K562 (cell line): ENCODE data around the gene IFI27L1. TPM values are rescaled to one million over a fixed set of nuclear protein-coding genes. Genes with fewer than 3 reads are reported as not detected.

ENCODE experiments used
- FOXK2 ChIP-seq, 2 experiments: fragments of 450-650 bp; IDR thresholded peaks in 1 of 2; conservative IDR thresholded peaks in 1 of 2; 2 replicates each; pipeline ENCODE4 v1.6.1; 2016; ENCODE audit warnings: low read depth in 2 of 2, mild to moderate bottlenecking in 1 of 2
- FOXP1 ChIP-seq: sonication (generic); formaldehyde crosslinking; IDR thresholded peaks from 2 replicates; pipeline ENCODE4 v1.8.0; 2022; ENCODE audit warnings: mild to moderate bottlenecking, missing genetic modification reagents
- HBP1 ChIP-seq: fragments of 450-650 bp; formaldehyde crosslinking; IDR thresholded peaks from 2 replicates; pipeline ENCODE4 v1.4.0; 2022; ENCODE audit warnings: missing genetic modification characterization
- ZNF511 ChIP-seq: sonication (generic); formaldehyde crosslinking; IDR thresholded peaks from 2 replicates; pipeline ENCODE4 v1.8.0; 2022; ENCODE audit warnings: mild to moderate bottlenecking, missing genetic modification reagents
- polyA plus RNA-seq, 8 experiments: library from polyadenylated mRNA; depleted of rRNA in 4 of 8; stranded (reverse) in 5 of 8; unstranded in 3 of 8; fragments of >200 nt; fragmentation: Nextera tagmentation in 2 of 8; fragmentation: Illumina TruSeq in 1 of 8; extraction: Ambion mirVana in 2 of 8; extraction: Trizol in 1 of 8; gene quantifications; 2 replicates each; pipeline versions ENCODE4 v1.2.1 to v1.2.3, GENCODE V29; 2011 to 2014; ENCODE audit warnings: inconsistent platforms in 1 of 8, missing spikeins in 1 of 8
- total RNA-seq, 7 experiments: library from RNA; depleted of rRNA in 6 of 7; stranded (reverse); fragments of >200 nt in 6 of 7; fragmentation: Illumina TruSeq in 2 of 7; extraction: Trizol in 2 of 7; gene quantifications; 2 replicates each; pipeline versions ENCODE4 v1.2.1 to v1.2.3, GENCODE V29; 2011 to 2021; ENCODE audit warnings: low replicate concordance in 1 of 7
- TF ChIP-seq, protein P1 (sequence below), 2 experiments: fragments of 450-650 bp; formaldehyde crosslinking in 1 of 2; IDR thresholded peaks; 2 replicates each; pipeline versions ENCODE4 v1.4.0 to v1.6.1; 2014 to 2020; ENCODE audit warnings: mild to moderate bottlenecking in 2 of 2, borderline replicate concordance in 1 of 2, low read depth in 1 of 2

IFI27L1 gene
- total and polyA plus RNA-seq, 9 of the 15 experiments (the other 6 are each of a cell fraction or from before 2014, with no cell fraction given), result 14.5 to 28.0 (median 23.8) TPM

GRCh38 chr14:94119071-94119470 lies 38.0 kb downstream of the IFI27L1 start (continued):
- TF ChIP-seq, protein P1, sequence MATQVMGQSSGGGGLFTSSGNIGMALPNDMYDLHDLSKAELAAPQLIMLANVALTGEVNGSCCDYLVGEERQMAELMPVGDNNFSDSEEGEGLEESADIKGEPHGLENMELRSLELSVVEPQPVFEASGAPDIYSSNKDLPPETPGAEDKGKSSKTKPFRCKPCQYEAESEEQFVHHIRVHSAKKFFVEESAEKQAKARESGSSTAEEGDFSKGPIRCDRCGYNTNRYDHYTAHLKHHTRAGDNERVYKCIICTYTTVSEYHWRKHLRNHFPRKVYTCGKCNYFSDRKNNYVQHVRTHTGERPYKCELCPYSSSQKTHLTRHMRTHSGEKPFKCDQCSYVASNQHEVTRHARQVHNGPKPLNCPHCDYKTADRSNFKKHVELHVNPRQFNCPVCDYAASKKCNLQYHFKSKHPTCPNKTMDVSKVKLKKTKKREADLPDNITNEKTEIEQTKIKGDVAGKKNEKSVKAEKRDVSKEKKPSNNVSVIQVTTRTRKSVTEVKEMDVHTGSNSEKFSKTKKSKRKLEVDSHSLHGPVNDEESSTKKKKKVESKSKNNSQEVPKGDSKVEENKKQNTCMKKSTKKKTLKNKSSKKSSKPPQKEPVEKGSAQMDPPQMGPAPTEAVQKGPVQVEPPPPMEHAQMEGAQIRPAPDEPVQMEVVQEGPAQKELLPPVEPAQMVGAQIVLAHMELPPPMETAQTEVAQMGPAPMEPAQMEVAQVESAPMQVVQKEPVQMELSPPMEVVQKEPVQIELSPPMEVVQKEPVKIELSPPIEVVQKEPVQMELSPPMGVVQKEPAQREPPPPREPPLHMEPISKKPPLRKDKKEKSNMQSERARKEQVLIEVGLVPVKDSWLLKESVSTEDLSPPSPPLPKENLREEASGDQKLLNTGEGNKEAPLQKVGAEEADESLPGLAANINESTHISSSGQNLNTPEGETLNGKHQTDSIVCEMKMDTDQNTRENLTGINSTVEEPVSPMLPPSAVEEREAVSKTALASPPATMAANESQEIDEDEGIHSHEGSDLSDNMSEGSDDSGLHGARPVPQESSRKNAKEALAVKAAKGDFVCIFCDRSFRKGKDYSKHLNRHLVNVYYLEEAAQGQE (IDR thresholded peaks at IDR 0.05; ENCODE audit: borderline replicate concordance), result no peak
- TF ChIP-seq, protein P1 (CRISPR knock-in tag; IDR thresholded peaks at IDR 0.05; ENCODE audit: low read depth), result no peak
- TF ChIP-seq FOXK2 (conservative IDR thresholded peaks at IDR 0.05 in 1 of 2, IDR thresholded peaks at IDR 0.05 in 1 of 2; ENCODE audit: low read depth in 2 of 2) (no peak), ZNF511 (CRISPR knock-in tag) (no peak), FOXP1 (no peak), HBP1 (CRISPR knock-in tag) (no peak)
- TF ChIP-seq, all 486 proteins: peak for 0
